Thymus (tissue), 11 donors: ENCODE data around the gene ADD1. TPM values are rescaled to one million over a fixed set of nuclear protein-coding genes. Genes with fewer than 3 reads are reported as not detected.
"Not testable (repeated sequence)": the region's sequence is repeated elsewhere in the genome, so short reads cannot be mapped to it uniquely, and the experiment has no call there.

Experiments
- DNase-seq, 9 donors: peaks; one replicate each; pipeline ENCODE4 v3.0.0-alpha.2; 2013; ENCODE audit warnings: low spot score in 9 of 9, low read depth in 6 of 9, missing footprints in 1 of 9
- H3K27ac ChIP-seq, 2 donors: one replicate each; pipeline ENCODE4 v1.5.1; 2013; ENCODE audit warnings: control low read depth in 1 of 2, low read depth in 1 of 2, low read length in 1 of 2, mild to moderate bottlenecking in 1 of 2, moderate library complexity in 1 of 2
- H3K27me3 ChIP-seq, 2 donors: one replicate each; pipeline ENCODE4 v1.5.1; 2013; ENCODE audit warnings: low read length in 1 of 2; ENCODE audit not compliant: control insufficient read depth in 2 of 2, insufficient read depth in 1 of 2
- H3K36me3 ChIP-seq, 2 donors: one replicate each; pipeline ENCODE4 v1.5.1; 2013; ENCODE audit warnings: low read length in 1 of 2, mild to moderate bottlenecking in 1 of 2, moderate library complexity in 1 of 2; ENCODE audit not compliant: control insufficient read depth in 2 of 2, insufficient read depth in 2 of 2
- H3K4me1 ChIP-seq, 2 donors: one replicate each; pipeline ENCODE4 v1.5.1; 2013; ENCODE audit warnings: low read length in 2 of 2; ENCODE audit not compliant: control insufficient read depth in 2 of 2, insufficient read depth in 2 of 2
- H3K4me3 ChIP-seq, 2 donors: one replicate each; pipeline ENCODE4 v1.5.1; 2013; ENCODE audit warnings: low read length in 2 of 2, control low read depth in 1 of 2, mild to moderate bottlenecking in 1 of 2
- H3K9me3 ChIP-seq, 2 donors: one replicate each; pipeline ENCODE4 v1.5.1; 2013; ENCODE audit warnings: low read length in 1 of 2, mild to moderate bottlenecking in 1 of 2; ENCODE audit not compliant: control insufficient read depth in 2 of 2, insufficient read depth in 1 of 2
- WGBS: extraction: QIAGEN DNeasy Blood & Tissue Kit; methylation state at CpG from one replicate; pipeline ENCODE4 v1.1.7; 2013; 5-methylcytosine and 5-hydroxymethylcytosine counted together
- polyA plus RNA-seq: library from polyadenylated mRNA; stranded (reverse); fragments of 200-250 nt; gene quantifications from one replicate; pipeline ENCODE4 v1.2.3, GENCODE V29; 2013
- total RNA-seq: library from RNA; stranded (reverse); fragments of 120-200 nt; gene quantifications from one replicate; pipeline ENCODE4 v1.2.4, GENCODE V29; 2013
- donor health status: healthy.

ADD1 gene
- total and polyA plus RNA-seq, 2 donors: 103 to 247 TPM

DNA sequence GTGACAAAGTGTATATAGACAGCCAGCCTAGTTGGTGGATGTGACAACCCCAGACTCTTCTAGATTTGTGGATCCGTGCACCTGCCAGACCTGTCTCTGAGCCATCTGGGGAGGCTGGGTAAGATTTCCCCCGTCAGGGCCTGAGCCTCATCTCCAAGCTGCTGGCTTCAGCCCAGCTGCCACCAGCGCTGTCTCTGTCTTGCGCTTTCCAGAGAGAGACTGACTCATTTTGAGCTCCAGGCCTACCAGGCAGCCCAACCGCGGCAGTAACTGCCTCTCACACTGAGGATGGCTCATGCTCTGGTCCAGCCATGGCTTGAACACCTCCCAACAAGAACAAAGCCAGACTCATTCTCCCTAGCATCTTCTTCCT lies 93.1 kb downstream of the ADD1 start:
- peak overlapping the region; percentile 38 to 55 for H3K27ac ChIP-seq
- DNase-seq: no peak
- H3K27me3 ChIP-seq: no peaks in the 10 kb centered on the region
- 85% methylated on average over 6 of the region's 6 CpGs for WGBS
- H3K4me3 ChIP-seq: no peak overlapping the region
- H3K36me3 ChIP-seq: peaks cover 42 to 47% of the 10 kb centered on the region in 2 donors
- peaks cover 2 to 41% of the 10 kb centered on the region in 2 donors for H3K4me1 ChIP-seq
- no peaks in the 10 kb centered on the region for H3K9me3 ChIP-seq

DNA sequence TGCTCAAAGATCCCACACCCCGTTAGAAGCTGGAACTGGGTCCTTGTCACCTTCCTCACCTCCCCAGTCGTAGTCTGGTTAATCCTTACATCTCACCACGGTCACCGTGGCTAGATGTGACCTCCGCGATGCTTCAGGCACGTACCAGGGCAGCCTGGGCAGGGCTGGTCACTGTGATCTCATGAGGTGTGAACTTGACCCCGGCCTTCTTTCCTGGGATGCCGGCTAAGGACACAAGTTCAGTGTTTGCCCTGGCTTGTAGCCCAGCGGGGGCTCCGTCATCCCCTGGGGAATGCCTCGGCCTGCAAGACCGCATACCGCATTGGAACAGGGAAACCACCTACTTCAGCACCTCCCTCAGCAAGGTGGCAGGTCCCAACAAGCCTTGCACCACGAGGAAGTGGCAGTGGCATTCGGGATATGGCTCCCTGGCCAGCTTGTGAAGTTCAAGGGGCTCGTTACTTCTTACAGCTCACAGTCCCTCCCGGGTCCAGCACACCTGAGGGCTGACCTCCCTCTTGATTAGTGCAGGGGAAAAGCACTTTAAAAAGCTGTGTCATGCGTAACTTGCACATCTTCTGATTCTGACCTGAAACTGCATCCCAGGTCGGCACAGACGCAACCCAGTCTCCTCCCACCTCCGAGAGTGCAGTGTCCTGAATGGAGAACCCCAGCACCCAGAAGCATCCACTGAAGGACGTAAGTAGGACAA lies 93.7 kb downstream of the ADD1 start:
- no peak for DNase-seq
- peaks cover 2 to 36% of the 10 kb centered on the region in 2 donors for H3K4me1 ChIP-seq
- H3K9me3 ChIP-seq: no peaks in the 10 kb centered on the region
- peak overlapping the region; percentile 38 to 55 for H3K27ac ChIP-seq
- H3K4me3 ChIP-seq: no peak overlapping the region
- peaks cover 45 to 53% of the 10 kb centered on the region in 2 donors for H3K36me3 ChIP-seq
- H3K27me3 ChIP-seq: no peaks in the 10 kb centered on the region
- WGBS: 93% methylated on average over 23 of the region's 23 CpGs

DNA sequence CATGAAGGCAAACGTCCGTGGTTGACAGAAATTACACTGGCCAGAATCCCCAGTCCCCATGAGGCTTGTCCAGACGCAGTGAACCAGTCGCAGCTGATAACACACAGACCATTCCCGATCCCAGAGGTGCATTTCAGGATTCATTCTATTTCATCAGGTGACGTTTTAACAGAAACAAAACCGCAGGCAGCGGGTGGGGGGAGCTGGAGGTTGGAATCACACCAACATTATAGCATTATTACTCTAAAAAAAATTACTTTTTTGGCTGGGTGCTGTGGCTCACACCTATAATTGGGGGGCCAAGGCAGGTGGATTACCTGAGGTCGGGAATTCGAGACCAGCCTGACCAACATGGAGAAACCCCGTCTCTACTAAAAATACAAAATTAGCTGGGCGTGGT lies 94.3 kb downstream of the ADD1 start:
- H3K4me3 ChIP-seq: no peak overlapping the region
- 94% methylated on average over 12 of the region's 12 CpGs for WGBS
- no peaks in the 10 kb centered on the region for H3K9me3 ChIP-seq
- H3K36me3 ChIP-seq: peaks cover 52 to 60% of the 10 kb centered on the region in 2 donors
- no peak for DNase-seq
- H3K27ac ChIP-seq: no peak overlapping the region
- H3K27me3 ChIP-seq: no peaks in the 10 kb centered on the region
- peaks cover 2 to 30% of the 10 kb centered on the region in 2 donors for H3K4me1 ChIP-seq

DNA sequence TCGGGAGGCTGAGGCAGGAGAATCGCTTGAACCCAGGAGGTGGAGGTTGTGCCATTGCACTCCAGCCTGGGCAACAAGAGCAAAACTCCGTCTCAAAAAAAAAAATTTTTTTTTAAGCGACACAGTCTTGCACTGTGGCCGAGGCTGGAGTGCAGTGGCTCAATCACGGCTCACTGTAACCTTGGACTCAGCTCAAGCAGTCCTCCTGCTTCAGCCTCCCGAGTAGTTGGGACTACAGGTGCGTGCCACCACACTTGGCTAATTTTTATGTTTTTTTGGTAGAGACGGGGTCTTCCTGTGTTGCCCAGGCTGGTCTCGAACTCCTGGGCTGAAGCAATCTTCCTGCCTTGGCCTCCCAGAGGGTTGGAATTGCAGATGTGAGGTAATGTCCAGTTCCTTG lies 94.8 kb downstream of the ADD1 start:
- not testable (repeated sequence) for H3K4me3 ChIP-seq, H3K27me3 ChIP-seq, H3K9me3 ChIP-seq, H3K27ac ChIP-seq, DNase-seq
- Histone ChIP-seq H3K36me3 (peaks cover 56 to 64% of the 10 kb centered on the region in 2 donors), H3K4me1 (peaks cover 2 to 27% of the 10 kb centered on the region in 2 donors)
- WGBS: 98% methylated on average over 10 of the region's 10 CpGs

DNA sequence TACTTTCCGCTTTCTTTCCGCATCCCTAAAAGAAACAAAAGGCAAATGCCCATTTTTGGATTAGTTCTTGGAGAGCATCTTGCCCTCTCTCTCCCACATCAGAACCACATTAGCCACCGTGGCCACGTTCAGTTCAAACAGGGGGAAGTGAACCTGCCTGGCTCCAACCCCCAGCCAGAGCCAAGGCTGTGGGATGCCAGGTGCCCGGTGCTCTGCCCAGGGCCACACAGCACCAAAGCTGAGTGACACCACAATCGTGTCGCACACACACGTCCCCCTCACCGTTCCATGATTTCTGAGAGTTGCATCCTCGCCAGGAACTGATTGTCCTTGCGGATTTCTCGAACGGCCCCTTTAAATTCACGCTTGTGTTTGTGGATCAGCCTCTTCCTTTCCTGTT lies 95.3 kb downstream of the ADD1 start:
- H3K4me1 ChIP-seq: peaks cover 2 to 22% of the 10 kb centered on the region in 2 donors
- no peaks in the 10 kb centered on the region for H3K27me3 ChIP-seq
- H3K9me3 ChIP-seq: no peaks in the 10 kb centered on the region
- no peak overlapping the region for H3K27ac ChIP-seq
- peaks cover 61 to 69% of the 10 kb centered on the region in 2 donors for H3K36me3 ChIP-seq
- no peak for DNase-seq
- no peak overlapping the region for H3K4me3 ChIP-seq
- 91% methylated on average over 14 of the region's 14 CpGs for WGBS

DNA sequence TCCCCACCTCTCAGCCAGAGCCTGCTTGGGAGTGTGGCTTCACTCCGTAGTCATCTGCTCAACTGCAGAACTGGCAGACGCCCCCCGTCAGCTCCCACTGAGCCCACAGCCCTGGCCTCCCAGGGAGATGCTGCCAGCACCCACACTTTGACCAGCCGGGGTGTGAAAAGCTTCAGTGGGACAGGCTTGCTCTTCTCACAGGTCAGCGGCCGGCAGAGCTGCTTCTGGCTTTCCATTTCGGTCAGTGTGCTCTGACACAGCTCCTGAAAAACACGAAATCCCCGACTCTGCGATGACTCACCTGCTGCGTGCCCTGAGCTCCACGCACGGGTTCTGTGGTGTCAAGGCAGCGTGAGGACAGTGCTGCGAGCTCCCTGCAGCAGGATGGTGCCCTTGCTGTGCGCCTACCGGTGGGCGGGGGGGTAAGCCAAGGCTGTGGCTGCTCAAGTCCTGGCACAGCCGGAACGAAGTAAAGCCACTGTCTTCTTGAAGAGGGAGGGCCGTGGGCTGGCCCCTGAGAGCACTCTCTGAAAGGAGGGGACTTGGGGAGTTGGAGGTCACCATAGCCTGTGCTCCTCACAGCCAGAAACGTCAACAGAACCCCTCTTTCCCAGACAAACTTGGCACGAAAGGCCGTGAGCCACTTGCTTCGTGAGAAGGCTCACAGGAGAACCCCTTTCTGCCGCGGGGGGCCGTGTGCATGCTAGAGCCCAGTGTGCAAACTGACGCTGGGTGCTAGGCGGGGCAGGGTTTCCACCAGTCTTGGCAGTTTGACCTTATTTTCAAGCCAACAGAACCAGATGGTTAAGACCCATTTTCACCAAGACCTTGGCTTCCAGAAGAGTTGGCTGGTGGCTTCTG lies 96.0 kb downstream of the ADD1 start:
- WGBS: 94% methylated on average over 30 of the region's 30 CpGs
- no peak for DNase-seq
- no peak overlapping the region for H3K27ac ChIP-seq
- H3K27me3 ChIP-seq: no peaks in the 10 kb centered on the region
- no peak overlapping the region for H3K4me3 ChIP-seq
- H3K36me3 ChIP-seq: peaks cover 66 to 73% of the 10 kb centered on the region in 2 donors
- H3K9me3 ChIP-seq: no peaks in the 10 kb centered on the region
- peaks cover 2 to 20% of the 10 kb centered on the region in 2 donors for H3K4me1 ChIP-seq

DNA sequence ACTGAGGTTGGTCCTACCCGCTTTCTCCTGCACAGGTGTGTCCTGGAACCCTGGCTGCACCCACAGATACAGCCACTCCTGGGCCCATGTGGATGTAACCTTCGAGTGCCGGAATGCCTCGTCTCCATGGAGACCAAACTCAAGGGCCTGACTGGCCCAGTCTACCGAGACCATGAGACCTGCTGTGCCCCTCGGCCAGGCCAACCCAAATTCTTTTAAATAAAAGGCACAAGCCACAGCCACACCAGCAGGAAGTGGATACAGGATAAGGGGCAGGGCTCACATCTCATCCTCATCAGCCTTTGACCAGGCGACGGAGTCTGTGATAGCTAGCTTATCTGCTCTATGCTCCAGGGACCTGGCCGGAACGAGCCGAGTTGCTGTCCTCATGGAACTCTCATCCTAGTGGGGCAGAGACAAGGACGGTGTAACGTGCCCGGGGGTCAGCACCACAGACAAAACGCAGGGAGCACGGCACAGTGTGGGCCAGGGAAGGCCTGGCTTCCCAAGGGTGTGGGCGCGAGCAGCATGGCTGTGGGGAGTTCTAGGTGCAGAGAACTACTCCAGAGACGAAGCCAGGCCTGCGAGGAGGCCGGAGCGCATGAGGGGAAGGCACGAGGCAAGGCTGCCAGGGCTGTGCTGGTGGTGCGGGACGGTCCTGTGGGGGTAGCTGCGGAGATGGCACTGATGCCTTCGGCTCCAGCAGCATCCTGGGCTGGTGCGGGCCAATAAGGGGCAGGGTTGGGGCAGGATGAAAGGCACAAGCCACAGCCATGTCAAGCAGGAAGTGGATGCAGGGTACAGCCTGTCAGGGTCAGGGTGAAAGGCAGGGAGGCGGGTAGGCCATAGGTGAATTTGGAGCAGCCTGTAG lies 96.9 kb downstream of the ADD1 start:
- Histone ChIP-seq H3K36me3 (peaks cover 75 to 80% of the 10 kb centered on the region in 2 donors), H3K4me3 (no peak overlapping the region), H3K9me3 (no peaks in the 10 kb centered on the region), H3K4me1 (peaks cover under 1 to 17% of the 10 kb centered on the region in 2 donors), H3K27ac (no peak overlapping the region), H3K27me3 (no peaks in the 10 kb centered on the region)
- 98% methylated on average over 29 of the region's 29 CpGs for WGBS
- DNase-seq: no peak

DNA sequence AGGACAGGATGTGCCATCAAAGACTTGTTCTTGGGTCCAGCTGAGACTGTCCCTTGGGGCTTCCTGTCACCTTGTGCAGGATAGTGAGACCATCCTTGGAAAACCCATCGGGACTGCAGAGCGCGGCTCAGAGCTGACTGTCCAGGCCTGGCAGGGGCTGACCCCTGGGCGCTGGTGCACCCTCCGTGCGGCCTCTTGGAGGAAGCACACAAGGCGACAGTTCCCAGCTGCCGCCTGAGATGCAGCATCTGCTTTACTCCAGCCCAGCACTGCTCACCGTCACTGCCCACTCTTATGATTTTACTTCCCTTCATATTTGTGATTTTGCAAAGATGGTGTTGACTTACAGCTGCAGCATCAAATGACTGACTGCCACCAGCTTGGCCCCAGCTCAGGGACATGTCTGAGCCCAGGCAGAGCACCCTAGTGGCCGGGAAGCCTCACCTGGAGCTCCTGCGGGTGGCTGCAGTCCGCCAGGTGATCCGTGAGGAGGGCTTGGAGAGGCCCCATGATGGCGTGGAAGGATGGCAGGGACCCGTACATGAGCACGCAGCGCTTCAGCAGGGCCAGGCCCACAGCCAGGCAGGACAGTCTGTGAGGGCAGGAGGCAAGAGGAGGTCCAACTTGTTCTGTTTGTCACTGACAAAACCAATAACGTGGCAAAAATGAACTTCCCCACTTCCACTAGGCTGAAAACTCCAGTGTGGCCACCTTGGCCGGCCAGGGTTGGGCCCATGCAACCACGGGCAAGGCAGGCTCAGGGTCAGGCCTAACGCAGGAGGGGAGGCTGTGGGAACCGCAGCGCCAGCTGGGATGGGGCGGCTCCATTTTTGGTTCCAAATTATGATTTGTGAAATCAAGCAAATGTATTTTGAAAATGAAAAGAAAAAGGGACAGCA lies 97.7 kb downstream of the ADD1 start:
- H3K27me3 ChIP-seq: no peaks in the 10 kb centered on the region
- no peak overlapping the region for H3K4me3 ChIP-seq
- no peaks in the 10 kb centered on the region for H3K9me3 ChIP-seq
- no peak for DNase-seq
- peaks cover 81 to 88% of the 10 kb centered on the region in 2 donors for H3K36me3 ChIP-seq
- no peak overlapping the region for H3K27ac ChIP-seq
- 97% methylated on average over 24 of the region's 24 CpGs for WGBS
- peaks cover 0 to 8% of the 10 kb centered on the region in 2 donors for H3K4me1 ChIP-seq
